ENCODE measurements around the gene GPR63. TPM values are rescaled to one million over a fixed set of nuclear protein-coding genes. Genes with fewer than 3 reads are reported as not detected.

GPR63 gene
- total and polyA plus RNA-seq, 2 donors (not counting 1 experiment from before 2014, with no cell fraction given): 1.2 to 3.0 TPM

DNA sequence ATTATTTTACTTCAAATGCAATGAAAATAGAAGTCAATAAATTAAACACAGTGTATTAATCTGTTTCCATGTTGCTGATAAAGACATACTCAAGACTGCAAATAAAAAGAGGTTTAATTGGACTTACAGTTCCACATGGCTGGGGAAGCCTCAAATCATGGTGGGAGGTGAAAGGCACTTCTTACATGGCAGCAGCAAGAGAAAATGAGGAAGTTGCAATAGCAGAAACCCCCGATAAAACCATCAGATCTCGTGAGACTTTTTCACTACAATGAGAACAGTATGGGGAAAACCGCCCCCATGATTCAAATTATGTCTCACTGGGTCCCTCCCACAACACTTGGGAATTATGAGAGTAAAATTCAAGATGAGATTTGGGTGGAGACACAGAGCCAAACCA is 82.2 kb downstream of the GPR63 start:
- TF ChIP-seq EZH2 (IDR thresholded peaks at IDR 0.05; ENCODE audit: low read length, missing control alignments): no peak
- TF ChIP-seq, protein P1, sequence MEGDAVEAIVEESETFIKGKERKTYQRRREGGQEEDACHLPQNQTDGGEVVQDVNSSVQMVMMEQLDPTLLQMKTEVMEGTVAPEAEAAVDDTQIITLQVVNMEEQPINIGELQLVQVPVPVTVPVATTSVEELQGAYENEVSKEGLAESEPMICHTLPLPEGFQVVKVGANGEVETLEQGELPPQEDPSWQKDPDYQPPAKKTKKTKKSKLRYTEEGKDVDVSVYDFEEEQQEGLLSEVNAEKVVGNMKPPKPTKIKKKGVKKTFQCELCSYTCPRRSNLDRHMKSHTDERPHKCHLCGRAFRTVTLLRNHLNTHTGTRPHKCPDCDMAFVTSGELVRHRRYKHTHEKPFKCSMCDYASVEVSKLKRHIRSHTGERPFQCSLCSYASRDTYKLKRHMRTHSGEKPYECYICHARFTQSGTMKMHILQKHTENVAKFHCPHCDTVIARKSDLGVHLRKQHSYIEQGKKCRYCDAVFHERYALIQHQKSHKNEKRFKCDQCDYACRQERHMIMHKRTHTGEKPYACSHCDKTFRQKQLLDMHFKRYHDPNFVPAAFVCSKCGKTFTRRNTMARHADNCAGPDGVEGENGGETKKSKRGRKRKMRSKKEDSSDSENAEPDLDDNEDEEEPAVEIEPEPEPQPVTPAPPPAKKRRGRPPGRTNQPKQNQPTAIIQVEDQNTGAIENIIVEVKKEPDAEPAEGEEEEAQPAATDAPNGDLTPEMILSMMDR (conservative IDR thresholded peaks at IDR 0.05 in 1 of 2, IDR thresholded peaks at IDR 0.05 in 1 of 2; ENCODE audit: low read depth in 1 of 2, low read length in 2 of 2): no peak
- no peaks in the 10 kb centered on the region for H3K9me3 ChIP-seq (ENCODE audit: control insufficient read depth, insufficient read depth, low read depth, low read length)
- no peaks in the 10 kb centered on the region for H3K79me2 ChIP-seq (ENCODE audit: control insufficient read depth, insufficient read depth, low read length)
- H3K27me3 ChIP-seq (ENCODE audit: control insufficient read depth, insufficient read depth, low read length): no peaks in the 10 kb centered on the region
- H3K27ac ChIP-seq (ENCODE audit: insufficient read depth, low read length): no peak overlapping the region
- H3K9ac ChIP-seq (ENCODE audit: insufficient read depth, low read length): no peak overlapping the region
- no peak overlapping the region for H3K4me3 ChIP-seq (replicated peaks in 1 of 4; ENCODE audit: control extremely low read depth in 1 of 4, insufficient read depth in 1 of 4, low read depth in 3 of 4, low read length in 4 of 4)
- no peak overlapping the region for H3K4me2 ChIP-seq (ENCODE audit: extremely low read depth, insufficient read depth, low read length)
- DNase-seq (ENCODE audit: low read depth in 2 of 2): no peak
- H3K36me3 ChIP-seq (ENCODE audit: control insufficient read depth, insufficient read depth, low read length): no peaks in the 10 kb centered on the region
- no peaks in the 10 kb centered on the region for H3K4me1 ChIP-seq (ENCODE audit: control insufficient read depth, extremely low read depth, insufficient read depth, low read length)
- H4K20me1 ChIP-seq (ENCODE audit: control insufficient read depth, extremely low read depth, insufficient read depth, low read length): no peaks in the 10 kb centered on the region
- no peak overlapping the region for H2AFZ ChIP-seq (ENCODE audit: low read length)

GRCh38 chr6:96749891-96750290 is 87.4 kb downstream of the GPR63 start:
- H2AFZ ChIP-seq (ENCODE audit: low read length): no peak overlapping the region
- TF ChIP-seq, protein P1 (conservative IDR thresholded peaks at IDR 0.05 in 1 of 2, IDR thresholded peaks at IDR 0.05 in 1 of 2; ENCODE audit: low read depth in 1 of 2, low read length in 2 of 2): no peak
- no peak for TF ChIP-seq EZH2 (IDR thresholded peaks at IDR 0.05; ENCODE audit: low read length, missing control alignments)
- H3K9me3 ChIP-seq (ENCODE audit: control insufficient read depth, insufficient read depth, low read depth, low read length): no peaks in the 10 kb centered on the region
- H3K9ac ChIP-seq (ENCODE audit: insufficient read depth, low read length): no peak overlapping the region
- no peaks in the 10 kb centered on the region for H3K79me2 ChIP-seq (ENCODE audit: control insufficient read depth, insufficient read depth, low read length)
- no peak overlapping the region for H3K27ac ChIP-seq (ENCODE audit: insufficient read depth, low read length)
- no peaks in the 10 kb centered on the region for H4K20me1 ChIP-seq (ENCODE audit: control insufficient read depth, extremely low read depth, insufficient read depth, low read length)
- H3K27me3 ChIP-seq (ENCODE audit: control insufficient read depth, insufficient read depth, low read length): no peaks in the 10 kb centered on the region
- no peak overlapping the region for H3K4me3 ChIP-seq (replicated peaks in 1 of 4; ENCODE audit: control extremely low read depth in 1 of 4, insufficient read depth in 1 of 4, low read depth in 3 of 4, low read length in 4 of 4)
- no peaks in the 10 kb centered on the region for H3K36me3 ChIP-seq (ENCODE audit: control insufficient read depth, insufficient read depth, low read length)
- no peak for DNase-seq (ENCODE audit: low read depth in 2 of 2)
- no peak overlapping the region for H3K4me2 ChIP-seq (ENCODE audit: extremely low read depth, insufficient read depth, low read length)
- no peaks in the 10 kb centered on the region for H3K4me1 ChIP-seq (ENCODE audit: control insufficient read depth, extremely low read depth, insufficient read depth, low read length)

Other genes with a start within 250 kb of the GPR63 start
- 7.4 and 8.1 TPM in 2 replicates for gene NDUFAF4, start 60.4 kb upstream of the GPR63 start, total RNA-seq
- 25.9 and 33.3 TPM in 2 replicates for gene NDUFAF4, start 60.4 kb upstream of the GPR63 start, polyA plus RNA-seq
- gene KLHL32, start 87.3 kb upstream of the GPR63 start, total RNA-seq: 0.17 TPM in 1 of 2 replicates, not detected in the other
- 0.08 TPM in 1 of 2 replicates, not detected in the other for gene KLHL32, start 87.3 kb upstream of the GPR63 start, polyA plus RNA-seq

All from fibroblast of lung (primary cell).